Right lobe of liver (tissue), 6 donors: ENCODE data around the gene SLC17A9. TPM values are rescaled to one million over a fixed set of nuclear protein-coding genes. Genes with fewer than 3 reads are reported as not detected.
A peak's percentile ranks its signal among the peaks of the same experiment; 100 is the strongest.

ENCODE experiments used
- ATAC-seq, 4 donors: fragments of 200-7000 bp; cut with Tn5 transposase; one replicate each; pipeline ENCODE4 v1.9.1; 2020; ENCODE audit warnings: mild to moderate bottlenecking in 4 of 4, moderate library complexity in 4 of 4
- DNase-seq, 3 donors: peaks; one replicate each; pipeline ENCODE4 v3.0.0-alpha.2; 2020
- H3K27ac ChIP-seq, 3 donors: fragments of 200-600 bp; one replicate each; pipeline ENCODE4 v1.8.0; 2022
- H3K27me3 ChIP-seq, 2 donors: fragments of 200-600 bp; one replicate each; pipeline ENCODE4 v1.8.0; 2022
- H3K36me3 ChIP-seq, 4 donors: fragments of 200-600 bp; sonication (generic) in 1 of 4; one replicate each; pipeline versions ENCODE4 v1.5.1 to v1.8.0; 2017 to 2022; ENCODE audit warnings: control low read depth in 1 of 4
- H3K4me1 ChIP-seq, 4 donors: fragments of 200-600 bp; sonication (generic) in 1 of 4; one replicate each; pipeline versions ENCODE4 v1.5.1 to v1.8.0; 2017 to 2022; ENCODE audit warnings: control low read depth in 1 of 4
- H3K4me3 ChIP-seq, 3 donors: fragments of 200-600 bp; one replicate each; pipeline ENCODE4 v1.8.0; 2022
- H3K9me3 ChIP-seq, 4 donors: fragments of 200-600 bp; sonication (generic) in 1 of 4; one replicate each; pipeline versions ENCODE4 v1.5.1 to v1.8.0; 2017 to 2022; ENCODE audit warnings: control low read depth in 1 of 4
- POLR2A ChIP-seq: fragments of 450-650 bp; IDR thresholded peaks from one replicate; pipeline ENCODE4 v1.6.1; 2017; ENCODE audit warnings: antibody characterized with exemption, mild to moderate bottlenecking
- WGBS: methylation state at CpG from one replicate; pipeline ENCODE4 v1.1.6; 2018; ENCODE audit warnings: low coverage, low lambda C conversion rate; ENCODE audit not compliant: insufficient coverage; ENCODE audit errors: missing lambda C conversion rate; 5-methylcytosine and 5-hydroxymethylcytosine counted together
- intact Hi-C, 2 donors: fragments of 100-400 bp; cut with DNase I; formaldehyde crosslinking; loops; one replicate each; pipeline versions ENCODE4 v1.11.2 to v1.14.1; 2022
- total RNA-seq, 6 experiments: library from RNA; depleted of rRNA in 2 of 6; stranded (reverse); fragments of >200 nt in 2 of 6; fragmentation: NEBNext Ultra II Directional in 3 of 6; extraction: Animal tissue kit (Norgen Biotek cat#: 25700) in 3 of 6; gene quantifications; one replicate each; pipeline versions ENCODE4 v1.1.0 to v1.2.4, GENCODE V29; 2016 to 2023
- TF ChIP-seq, protein P1 (sequence below), 4 donors: fragments of 200-600 bp in 3 of 4; fragments of 450-650 bp in 1 of 4; IDR thresholded peaks; one replicate each; pipeline versions ENCODE4 v1.5.1 to v1.8.0; 2016 to 2022; ENCODE audit warnings: antibody characterized with exemption in 4 of 4, mild to moderate bottlenecking in 2 of 4
- donor health status: DM: no; HTN: yes; CAD: no.
- donor health status: DM: no; HTN: no; CAD: no.
- donor health status: DM: no; HTN: no; CAD: no.
- donor health status: DM: no; HTN: yes; CAD: no.
- donor health status: DM: no; HTN: yes; CAD: no.

SLC17A9 gene
- total RNA-seq, 6 experiments from 2014 or later = 29.8 to 99.4 (median 54.1) TPM

GRCh38 chr20:63009988-63010769 is 57.7 kb downstream of the SLC17A9 start:
- peaks cover 0 to 7% (median 0%) of the 10 kb centered on the region in 4 donors for H3K4me1 ChIP-seq
- no peak overlapping the region for H3K4me3 ChIP-seq
- no peak overlapping the region for H3K27ac ChIP-seq
- no peaks in the 10 kb centered on the region for H3K36me3 ChIP-seq
- no peaks in the 10 kb centered on the region for H3K9me3 ChIP-seq
- no peak for ATAC-seq
- intact Hi-C loops = loop anchor here (10.0 kb wide), 3 partner anchors 105 to 185 kb away; no protein-coding TSS in a partner anchor
- no peak for TF ChIP-seq POLR2A
- TF ChIP-seq, protein P1, sequence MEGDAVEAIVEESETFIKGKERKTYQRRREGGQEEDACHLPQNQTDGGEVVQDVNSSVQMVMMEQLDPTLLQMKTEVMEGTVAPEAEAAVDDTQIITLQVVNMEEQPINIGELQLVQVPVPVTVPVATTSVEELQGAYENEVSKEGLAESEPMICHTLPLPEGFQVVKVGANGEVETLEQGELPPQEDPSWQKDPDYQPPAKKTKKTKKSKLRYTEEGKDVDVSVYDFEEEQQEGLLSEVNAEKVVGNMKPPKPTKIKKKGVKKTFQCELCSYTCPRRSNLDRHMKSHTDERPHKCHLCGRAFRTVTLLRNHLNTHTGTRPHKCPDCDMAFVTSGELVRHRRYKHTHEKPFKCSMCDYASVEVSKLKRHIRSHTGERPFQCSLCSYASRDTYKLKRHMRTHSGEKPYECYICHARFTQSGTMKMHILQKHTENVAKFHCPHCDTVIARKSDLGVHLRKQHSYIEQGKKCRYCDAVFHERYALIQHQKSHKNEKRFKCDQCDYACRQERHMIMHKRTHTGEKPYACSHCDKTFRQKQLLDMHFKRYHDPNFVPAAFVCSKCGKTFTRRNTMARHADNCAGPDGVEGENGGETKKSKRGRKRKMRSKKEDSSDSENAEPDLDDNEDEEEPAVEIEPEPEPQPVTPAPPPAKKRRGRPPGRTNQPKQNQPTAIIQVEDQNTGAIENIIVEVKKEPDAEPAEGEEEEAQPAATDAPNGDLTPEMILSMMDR (IDR thresholded peaks at IDR 0.05) = no peak
- DNase-seq = no peak
- WGBS = 12% methylated on average over 25 of the region's 30 CpGs
- peaks cover 10 to 52% of the 10 kb centered on the region in 2 donors for H3K27me3 ChIP-seq

DNA sequence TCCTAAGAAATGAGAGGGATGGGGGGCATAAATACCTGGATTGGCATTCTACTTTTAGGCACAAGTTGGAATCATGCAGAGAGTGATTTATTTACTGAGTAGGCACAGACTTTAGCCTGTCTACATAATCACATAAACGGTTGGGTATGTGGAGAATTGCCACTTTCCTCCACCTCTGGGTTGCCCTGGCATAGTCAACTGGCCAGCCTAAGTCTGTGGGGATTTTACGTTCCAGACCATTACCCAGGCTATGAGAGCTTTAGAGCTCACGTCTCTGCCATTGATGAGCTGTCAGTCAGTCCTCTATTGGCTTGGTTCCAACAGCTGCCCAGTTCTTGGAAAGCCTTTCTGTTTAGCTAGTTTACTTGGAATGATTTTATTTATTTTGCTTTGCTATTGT is 59.3 kb downstream of the SLC17A9 start:
- intact Hi-C loops = no loop called here
- Histone ChIP-seq H3K9me3 (no peaks in the 10 kb centered on the region), H3K36me3 (no peaks in the 10 kb centered on the region), H3K27ac (no peak overlapping the region), H3K4me3 (no peak overlapping the region), H3K4me1 (peaks cover 0 to 7% (median 0%) of the 10 kb centered on the region in 4 donors), H3K27me3 (peaks cover 8 to 44% of the 10 kb centered on the region in 2 donors)
- no peak for DNase-seq
- TF ChIP-seq POLR2A = no peak
- WGBS = 50% methylated on average over 2 of the region's 3 CpGs
- ATAC-seq = peak in 1 of 4 donors; percentile 60

DNA sequence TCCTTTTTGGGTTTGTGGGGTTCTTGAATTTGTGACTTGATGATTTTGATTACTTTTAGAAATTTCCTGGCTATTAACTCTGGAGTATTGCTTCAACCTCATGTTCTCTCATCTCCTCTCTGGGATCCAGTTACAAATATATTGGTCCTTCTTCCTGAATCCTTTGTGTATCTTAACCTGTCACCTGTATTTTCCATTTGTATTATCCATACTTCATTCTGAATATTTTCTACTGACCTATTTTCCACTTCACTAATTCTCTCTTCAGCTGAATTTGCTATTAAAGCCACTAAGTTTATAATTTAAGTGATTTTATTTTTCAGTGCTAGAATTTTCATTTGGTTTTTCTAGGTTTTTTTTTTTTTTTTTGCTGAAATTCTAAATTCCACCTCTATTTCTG is 60.7 kb downstream of the SLC17A9 start:
- Histone ChIP-seq H3K27me3 (peaks cover 5 to 30% of the 10 kb centered on the region in 2 donors), H3K36me3 (no peaks in the 10 kb centered on the region), H3K4me3 (no peak overlapping the region), H3K27ac (no peak overlapping the region), H3K9me3 (no peaks in the 10 kb centered on the region), H3K4me1 (peaks cover 0 to 7% (median 0%) of the 10 kb centered on the region in 4 donors)
- ATAC-seq = no peak
- no peak for DNase-seq
- intact Hi-C loops = no loop called here
- TF ChIP-seq POLR2A = no peak
- TF ChIP-seq, protein P1 (IDR thresholded peaks at IDR 0.05) = no peak

DNA sequence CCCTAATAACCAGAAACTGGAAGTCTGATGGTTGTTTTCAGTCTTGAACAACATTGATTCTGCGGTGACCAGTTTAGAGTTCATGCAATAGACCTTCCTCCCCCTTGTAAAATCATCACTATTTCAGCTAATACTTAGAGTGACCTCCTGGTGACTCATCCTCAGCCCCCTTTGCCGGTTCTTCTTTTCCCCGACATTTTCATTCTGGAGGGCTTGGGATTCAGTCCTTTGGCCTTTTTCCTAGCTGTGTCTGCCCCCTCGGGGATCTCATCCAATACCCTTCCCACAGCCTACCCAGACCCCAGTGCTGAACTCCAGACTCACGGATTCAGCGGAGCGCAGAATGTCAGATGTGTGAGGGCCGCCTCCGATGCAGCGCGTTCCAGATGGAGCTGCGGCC is 61.8 kb downstream of the SLC17A9 start:
- H3K36me3 ChIP-seq = no peaks in the 10 kb centered on the region
- 14% methylated on average over 10 of the region's 12 CpGs for whole genome bisulfite sequencing
- intact Hi-C loops = no loop called here
- no peaks in the 10 kb centered on the region for H3K9me3 ChIP-seq
- no peak for TF ChIP-seq POLR2A
- TF ChIP-seq, protein P1 (IDR thresholded peaks at IDR 0.05) = no peak
- DNase-seq (no peak), ATAC-seq (no peak)
- H3K27me3 ChIP-seq = peaks cover 4 to 19% of the 10 kb centered on the region in 2 donors
- H3K27ac ChIP-seq = no peak overlapping the region
- peaks cover 0 to 3% (median 0%) of the 10 kb centered on the region in 4 donors for H3K4me1 ChIP-seq
- H3K4me3 ChIP-seq = no peak overlapping the region

- no peaks in the 10 kb centered on the region for H3K9me3 ChIP-seq
- no peak overlapping the region for H3K27ac ChIP-seq
- H3K36me3 ChIP-seq = no peaks in the 10 kb centered on the region
- TF ChIP-seq, protein P1 (IDR thresholded peaks at IDR 0.05) = no peak
- TF ChIP-seq POLR2A = no peak
- H3K27me3 ChIP-seq = peaks cover 4 to 14% of the 10 kb centered on the region in 2 donors
- intact Hi-C loops = no loop called here
- H3K4me3 ChIP-seq = no peak overlapping the region
- no peaks in the 10 kb centered on the region for H3K4me1 ChIP-seq
- WGBS = 15% methylated on average over 10 of the region's 11 CpGs
- DNase-seq (no peak), ATAC-seq (no peak)
These were observed 62.2 kb downstream of the SLC17A9 start for GRCh38 chr20:63014710-63015109.
